H9 (cell line): ENCODE measurements around the gene RTF2. TPM values are rescaled to one million over a fixed set of nuclear protein-coding genes. Genes with fewer than 3 reads are reported as not detected.

Source experiments
- DNase-seq: peaks from one replicate; pipeline ENCODE4 v3.0.0-alpha.2; 2017
- H2AFZ ChIP-seq: one replicate; pipeline ENCODE4 v1.6.1; 2013; ENCODE audit warnings: mild to moderate bottlenecking, low read length, control low read depth, moderate library complexity
- H2AK5ac ChIP-seq: 2 replicates; pipeline ENCODE4 v1.6.1; 2013; ENCODE audit warnings: low read length, control low read depth, mixed read lengths; ENCODE audit not compliant: insufficient read length
- H2BK120ac ChIP-seq: one replicate; pipeline ENCODE4 v1.6.1; 2013; ENCODE audit warnings: low read depth, mild to moderate bottlenecking, low read length, control low read depth, inconsistent platforms; ENCODE audit not compliant: poor library complexity, severe bottlenecking
- H2BK12ac ChIP-seq: 2 replicates; pipeline ENCODE4 v1.6.1; 2013; ENCODE audit warnings: low read length, control low read depth, mixed read lengths, low read depth; ENCODE audit not compliant: insufficient read length
- H2BK15ac ChIP-seq: 2 replicates; pipeline ENCODE4 v1.6.1; 2013; ENCODE audit warnings: low read depth, low read length, control low read depth
- H2BK20ac ChIP-seq: one replicate; pipeline ENCODE4 v1.6.1; 2013; ENCODE audit warnings: low read depth, mild to moderate bottlenecking, low read length, control low read depth, inconsistent platforms; ENCODE audit not compliant: poor library complexity, severe bottlenecking
- H2BK5ac ChIP-seq: 2 replicates; pipeline ENCODE4 v1.6.1; 2013; ENCODE audit warnings: low read length, control low read depth, mixed read lengths; ENCODE audit not compliant: insufficient read length
- H3K14ac ChIP-seq: 2 replicates; pipeline ENCODE4 v1.6.1; 2013; ENCODE audit warnings: low read length, control low read depth; ENCODE audit not compliant: insufficient read depth
- H3K18ac ChIP-seq: 2 replicates; pipeline ENCODE4 v1.6.1; 2013; ENCODE audit warnings: low read depth, mild to moderate bottlenecking, mixed read lengths, low read length, control low read depth; ENCODE audit not compliant: insufficient read length
- H3K23ac ChIP-seq: 2 replicates; pipeline ENCODE4 v1.6.1; 2013; ENCODE audit warnings: low read length, control low read depth, mixed read lengths, low read depth; ENCODE audit not compliant: insufficient read length
- H3K23me2 ChIP-seq: 2 replicates; pipeline ENCODE4 v1.6.1; 2013; ENCODE audit warnings: low read depth, mild to moderate bottlenecking, mixed read lengths, low read length, control low read depth; ENCODE audit not compliant: insufficient read length, poor library complexity, severe bottlenecking
- H3K27ac ChIP-seq: 2 replicates; pipeline ENCODE4 v1.5.1; 2013; ENCODE audit warnings: low read length, control low read depth, mixed read lengths, low read depth; ENCODE audit not compliant: insufficient read length
- H3K27me3 ChIP-seq: 2 replicates; pipeline ENCODE4 v1.6.1; 2013; ENCODE audit warnings: low read length, control low read depth, inconsistent platforms; ENCODE audit not compliant: insufficient read depth
- H3K4ac ChIP-seq: 2 replicates; pipeline ENCODE4 v1.6.1; 2013; ENCODE audit warnings: low read depth, mild to moderate bottlenecking, control low read depth, inconsistent platforms, low read length, moderate library complexity
- H3K4me1 ChIP-seq: 2 replicates; pipeline ENCODE4 v1.6.1; 2013; ENCODE audit warnings: low read length, control low read depth, inconsistent platforms; ENCODE audit not compliant: insufficient read depth
- H3K4me2 ChIP-seq: 2 replicates; pipeline ENCODE4 v1.6.1; 2013; ENCODE audit warnings: low read length, control low read depth, mixed read lengths; ENCODE audit not compliant: insufficient read length, insufficient read depth
- H3K56ac ChIP-seq: 2 replicates; pipeline ENCODE4 v1.6.1; 2013; ENCODE audit warnings: low read depth, mild to moderate bottlenecking, mixed read lengths, low read length, control low read depth; ENCODE audit not compliant: insufficient read length
- H3K79me1 ChIP-seq: 2 replicates; pipeline ENCODE4 v1.6.1; 2013; ENCODE audit warnings: low read depth, mild to moderate bottlenecking, moderate library complexity, low read length, control low read depth, inconsistent platforms; ENCODE audit not compliant: insufficient read depth, poor library complexity, severe bottlenecking
- H3K79me2 ChIP-seq: 2 replicates; pipeline ENCODE4 v1.6.1; 2013; ENCODE audit warnings: low read length, control low read depth, inconsistent platforms; ENCODE audit not compliant: insufficient read depth
- H3K9ac ChIP-seq: 2 replicates; pipeline ENCODE4 v1.6.1; 2013; ENCODE audit warnings: low read length, control low read depth, mixed read lengths; ENCODE audit not compliant: insufficient read length; ENCODE audit errors: extremely low read depth
- H3K9me3 ChIP-seq: one replicate; pipeline ENCODE4 v1.6.1; 2013; ENCODE audit warnings: low read depth, low read length, inconsistent platforms; ENCODE audit not compliant: control insufficient read depth
- H3T11ph ChIP-seq: one replicate; pipeline ENCODE4 v1.6.1; 2013; ENCODE audit warnings: mild to moderate bottlenecking, low read length, control low read depth, inconsistent platforms
- H4K20me1 ChIP-seq: one replicate; pipeline ENCODE4 v1.6.1; 2013; ENCODE audit not compliant: control insufficient read depth, insufficient read length, insufficient read depth
- H4K5ac ChIP-seq: 2 replicates; pipeline ENCODE4 v1.6.1; 2013; ENCODE audit warnings: low read depth, mild to moderate bottlenecking, mixed read lengths, low read length, control low read depth; ENCODE audit not compliant: insufficient read length
- H4K8ac ChIP-seq: replicated peaks from 2 replicates; pipeline ENCODE4 v1.6.1; 2013; ENCODE audit warnings: low read length, control low read depth, mixed read lengths, low read depth; ENCODE audit not compliant: insufficient read length
- H4K91ac ChIP-seq: 2 replicates; pipeline ENCODE4 v1.6.1; 2013; ENCODE audit warnings: low read depth, mild to moderate bottlenecking, moderate library complexity, mixed read lengths, low read length, control low read depth; ENCODE audit not compliant: insufficient read length
- H3K27ac Mint-ChIP-seq, 3 experiments: 2 replicates in 2 of 3; 3 replicates in 1 of 3; pipeline ENCODE4 v1.8.0; 2020 to 2021; ENCODE audit warnings: mixed read lengths in 3 of 3, mild to moderate bottlenecking in 1 of 3, moderate library complexity in 1 of 3
- H3K27me3 Mint-ChIP-seq: 2 replicates; pipeline ENCODE4 v1.8.0; 2021; ENCODE audit warnings: low read depth, mild to moderate bottlenecking, moderate library complexity, mixed read lengths
- H3K36me3 Mint-ChIP-seq, 3 experiments: 2 replicates in 2 of 3; 3 replicates in 1 of 3; pipeline ENCODE4 v1.8.0; 2020 to 2021; ENCODE audit warnings: low read depth in 3 of 3, mixed read lengths in 3 of 3; ENCODE audit not compliant: insufficient read depth in 1 of 3
- H3K4me1 Mint-ChIP-seq, 2 experiments: 2 replicates each; pipeline ENCODE4 v1.8.0; 2020; ENCODE audit warnings: mixed read lengths in 2 of 2
- H3K4me3 Mint-ChIP-seq, 2 experiments: 2 replicates in 1 of 2; 3 replicates in 1 of 2; pipeline ENCODE4 v1.8.0; 2020 to 2021; ENCODE audit warnings: mild to moderate bottlenecking in 2 of 2, mixed read lengths in 2 of 2, moderate library complexity in 1 of 2
- H3K9me3 Mint-ChIP-seq, 2 experiments: 2 replicates in 1 of 2; 3 replicates in 1 of 2; pipeline ENCODE4 v1.8.0; 2020; ENCODE audit warnings: mild to moderate bottlenecking in 2 of 2, mixed read lengths in 2 of 2, moderate library complexity in 1 of 2
- WGBS: extraction: QIAGEN DNeasy Blood & Tissue Kit; methylation state at CpG from one replicate; pipeline ENCODE4 v1.1.7; 2013; ENCODE audit warnings: missing lambda C conversion rate, low lambda C conversion rate, mixed read lengths; ENCODE audit not compliant: insufficient read length; ENCODE audit errors: extremely low coverage; 5-methylcytosine and 5-hydroxymethylcytosine counted together
- total RNA-seq: library from RNA; stranded (reverse); gene quantifications from 2 replicates; pipeline ENCODE4 v1.2.1, GENCODE V29; 2021
- TF ChIP-seq, protein P1 (sequence below): fragments of 200-600 bp; sonication (generic); conservative IDR thresholded peaks from 3 replicates; pipeline ENCODE4 v1.8.0; 2021; ENCODE audit warnings: antibody characterized with exemption, mild to moderate bottlenecking

Gene RTF2
- total RNA-seq, 1 experiment from 2014 or later, result 62.6 TPM

GRCh38 chr20:56422824-56423189, 45.6 kb upstream of the RTF2 start:
- Histone ChIP-seq H2BK5ac (no peak overlapping the region), H2AK5ac (no peak overlapping the region), H3K4me1 (no peaks in the 10 kb centered on the region; the same call in 1 of the 2 replicates), H2BK20ac (no peak overlapping the region), H3K14ac (no peak overlapping the region), H3K56ac (no peak overlapping the region), H3K18ac (no peak overlapping the region), H2BK120ac (no peak overlapping the region), H3K79me1 (no peaks in the 10 kb centered on the region), H3K4ac (no peak overlapping the region), H4K8ac (no peak overlapping the region), H3K27ac (no peak overlapping the region), H4K91ac (no peak overlapping the region), H4K20me1 (no peaks in the 10 kb centered on the region), H4K5ac (no peak overlapping the region), H3K27me3 (no peaks in the 10 kb centered on the region; the same call in 1 of the 2 replicates), H2BK12ac (no peak overlapping the region), H3K9ac (no peak overlapping the region), H3K4me2 (no peak overlapping the region), H3K79me2 (no peaks in the 10 kb centered on the region), H3K23me2 (no peaks in the 10 kb centered on the region), H2BK15ac (no peak overlapping the region), H2AFZ (no peak overlapping the region), H3K23ac (no peak overlapping the region), H3T11ph (no peak overlapping the region), H3K9me3 (no peaks in the 10 kb centered on the region)
- TF ChIP-seq, protein P1, sequence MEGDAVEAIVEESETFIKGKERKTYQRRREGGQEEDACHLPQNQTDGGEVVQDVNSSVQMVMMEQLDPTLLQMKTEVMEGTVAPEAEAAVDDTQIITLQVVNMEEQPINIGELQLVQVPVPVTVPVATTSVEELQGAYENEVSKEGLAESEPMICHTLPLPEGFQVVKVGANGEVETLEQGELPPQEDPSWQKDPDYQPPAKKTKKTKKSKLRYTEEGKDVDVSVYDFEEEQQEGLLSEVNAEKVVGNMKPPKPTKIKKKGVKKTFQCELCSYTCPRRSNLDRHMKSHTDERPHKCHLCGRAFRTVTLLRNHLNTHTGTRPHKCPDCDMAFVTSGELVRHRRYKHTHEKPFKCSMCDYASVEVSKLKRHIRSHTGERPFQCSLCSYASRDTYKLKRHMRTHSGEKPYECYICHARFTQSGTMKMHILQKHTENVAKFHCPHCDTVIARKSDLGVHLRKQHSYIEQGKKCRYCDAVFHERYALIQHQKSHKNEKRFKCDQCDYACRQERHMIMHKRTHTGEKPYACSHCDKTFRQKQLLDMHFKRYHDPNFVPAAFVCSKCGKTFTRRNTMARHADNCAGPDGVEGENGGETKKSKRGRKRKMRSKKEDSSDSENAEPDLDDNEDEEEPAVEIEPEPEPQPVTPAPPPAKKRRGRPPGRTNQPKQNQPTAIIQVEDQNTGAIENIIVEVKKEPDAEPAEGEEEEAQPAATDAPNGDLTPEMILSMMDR, result no peak
- no CpG with 5 or more reads among the region's 4 CpGs for WGBS
- Mint-ChIP-seq H3K4me1 (peaks cover 9 to 10% of the 10 kb centered on the region in 2 experiments), H3K27ac (no peak overlapping the region), H3K27me3 (peaks cover 84% of the 10 kb centered on the region), H3K36me3 (no peaks in the 10 kb centered on the region), H3K9me3 (no peaks in the 10 kb centered on the region), H3K4me3 (no peak overlapping the region)
- DNase-seq, result no peak
